DOHH2 (cell line): Measurements from ENCODE around the gene SLC26A6.

ENCODE experiments used
- CTCF ChIP-seq: fragments of 200-600 bp; sonication (generic); IDR thresholded peaks from one replicate; pipeline ENCODE4 v1.5.1; 2014; ENCODE audit warnings: antibody characterized with exemption, mild to moderate bottlenecking, low read depth, low read length; ENCODE audit not compliant: poor library complexity, severe bottlenecking
- EZH2phosphoT487 ChIP-seq: fragments of 200-600 bp; sonication (generic); IDR thresholded peaks from 2 replicates; pipeline ENCODE4 v1.6.1; 2017; ENCODE audit warnings: borderline replicate concordance, mild to moderate bottlenecking, antibody characterized with exemption, low read length, moderate library complexity, mixed read lengths

GRCh38 chr3:48678056-48678455, 42.8 kb upstream of the SLC26A6 start:
- TF ChIP-seq CTCF, result no peak
- no peak for TF ChIP-seq EZH2phosphoT487
